H54 (cell line): ENCODE data around the gene ESR2.

Source experiments
- DNase-seq: peaks from one replicate; pipeline ENCODE4 v3.0.0; 2011; ENCODE audit warnings: low spot score, mixed read lengths; ENCODE audit not compliant: insufficient read length
- FAIRE-seq: peaks from 3 replicates; lab custom pipeline; 2011; peaks lifted over from hg19 to GRCh38; lab: Jason Lieb, UNC
- POLR2A ChIP-seq: IDR thresholded peaks from 2 replicates; pipeline ENCODE4 v1.6.1; 2011; ENCODE audit warnings: low read depth, mild to moderate bottlenecking, low read length

Gene ESR2

DNA sequence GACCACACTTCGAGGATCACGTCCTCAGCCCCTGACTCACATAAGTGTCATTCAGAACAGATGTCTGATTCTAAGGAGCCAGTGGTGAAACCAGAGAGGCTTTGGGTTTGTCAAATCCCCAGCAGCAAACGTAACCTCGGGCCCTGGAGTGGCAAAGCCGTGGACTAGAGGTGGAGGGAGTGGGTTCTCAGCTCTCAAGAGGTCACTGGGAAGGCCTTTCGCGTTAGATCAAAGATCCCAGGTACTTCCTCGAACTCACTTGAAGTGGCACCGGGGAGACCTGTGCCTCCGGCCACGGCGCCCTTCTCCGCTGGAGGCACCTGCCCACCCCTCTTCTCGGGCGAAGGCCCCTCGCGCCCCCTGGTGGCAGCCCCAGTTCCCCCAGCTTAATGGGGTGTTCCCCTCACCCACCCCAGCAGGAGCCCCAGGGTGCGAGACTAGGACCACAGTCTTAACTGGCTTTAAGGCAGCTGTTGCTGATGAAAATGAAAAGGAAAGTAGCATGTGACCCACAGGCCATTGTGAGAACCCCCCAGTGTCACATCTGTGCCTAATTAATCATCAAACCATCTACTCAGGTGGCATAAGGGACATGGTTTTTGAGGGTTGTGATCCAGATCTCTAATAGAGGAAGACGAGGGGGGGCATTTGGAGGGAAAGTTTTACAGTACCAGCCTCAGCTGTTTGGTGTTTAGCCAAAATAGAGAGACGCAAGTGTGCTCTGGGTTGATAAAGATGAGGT, 672 bp upstream of the ESR2 start:
- TF ChIP-seq POLR2A: no peak
- DNase-seq: peak; percentile 63
- FAIRE-seq: peak; percentile 38

GRCh38 chr14:64292197-64292596, 2.0 kb downstream of the ESR2 start:
- DNase-seq (no peak), FAIRE-seq (no peak)
- no peak for TF ChIP-seq POLR2A

DNA sequence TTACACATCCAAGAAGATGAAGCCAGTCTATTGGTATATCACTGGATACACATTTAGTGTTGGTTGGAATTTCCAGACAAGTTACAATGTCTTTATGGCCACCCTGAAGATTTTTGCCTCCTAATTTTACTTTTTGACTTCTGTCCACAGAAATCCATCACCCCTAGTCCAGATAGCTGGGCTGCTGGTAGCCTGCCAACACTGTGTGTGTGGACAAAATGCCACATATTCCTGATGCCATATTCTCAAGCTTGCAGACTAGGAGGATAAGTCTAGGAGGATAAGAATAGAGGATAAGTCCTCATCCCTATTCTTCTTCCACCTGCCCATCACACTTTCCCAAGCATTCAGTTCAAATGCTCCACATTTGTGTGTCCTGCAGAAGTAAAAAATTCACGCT, 4.6 kb downstream of the ESR2 start:
- no peak for DNase-seq
- TF ChIP-seq POLR2A: no peak
- FAIRE-seq: peak; percentile 27

GRCh38 chr14:64281805-64282204, 12.4 kb downstream of the ESR2 start:
- no peak for FAIRE-seq

GRCh38 chr14:64279704-64280668, 14.2 kb downstream of the ESR2 start:
- no peak for TF ChIP-seq POLR2A
- FAIRE-seq: no peak
- DNase-seq: no peak

More at GRCh38 chr14:64281805-64282204, 12.4 kb downstream of the ESR2 start:
- DNase-seq: no peak
- no peak for TF ChIP-seq POLR2A

DNA sequence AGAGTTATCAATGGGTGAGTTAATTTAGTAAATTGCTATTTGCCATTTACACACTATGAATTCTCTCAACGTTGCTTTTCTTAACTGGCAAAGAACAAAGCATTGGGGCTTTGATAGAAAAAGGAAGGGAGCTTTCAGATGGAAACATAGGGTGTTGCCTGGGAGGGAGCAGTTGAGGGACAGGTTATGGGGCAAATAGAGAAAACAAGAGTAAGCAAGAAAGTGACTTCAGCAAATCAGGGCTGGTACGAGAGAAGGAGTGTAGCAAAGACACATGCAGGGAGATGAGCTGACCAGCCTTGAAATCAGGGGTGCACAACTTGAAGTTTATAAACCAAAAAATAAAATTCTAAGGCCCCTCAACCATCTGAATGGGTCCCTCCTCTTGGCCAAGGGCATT, 15.7 kb downstream of the ESR2 start:
- no peak for TF ChIP-seq POLR2A
- FAIRE-seq (no peak), DNase-seq (no peak)

- DNase-seq (no peak), FAIRE-seq (no peak)
- TF ChIP-seq POLR2A: no peak
These were observed 22.2 kb downstream of the ESR2 start for GRCh38 chr14:64272019-64272418.

DNA sequence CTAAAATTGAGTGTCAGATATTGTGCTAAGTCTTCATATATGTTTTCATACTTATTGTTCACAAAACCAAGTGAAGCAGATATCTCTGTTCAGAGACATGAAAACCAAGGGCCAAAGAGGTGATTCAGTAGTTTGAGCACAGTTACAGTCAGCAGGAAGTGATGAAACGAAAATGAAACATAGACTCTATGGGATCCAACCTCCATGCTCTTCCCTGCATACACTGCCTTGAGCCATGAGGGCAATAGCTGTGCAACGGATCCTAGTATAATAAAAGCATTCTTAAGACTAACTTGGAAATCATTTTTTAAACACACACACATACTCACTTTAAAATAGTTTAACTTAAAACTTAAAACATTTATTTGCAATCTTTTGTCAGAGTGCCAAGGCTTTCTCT, 27.9 kb downstream of the ESR2 start:
- no peak for TF ChIP-seq POLR2A
- DNase-seq (peak; percentile 33), FAIRE-seq (peak; percentile 97)

DNA sequence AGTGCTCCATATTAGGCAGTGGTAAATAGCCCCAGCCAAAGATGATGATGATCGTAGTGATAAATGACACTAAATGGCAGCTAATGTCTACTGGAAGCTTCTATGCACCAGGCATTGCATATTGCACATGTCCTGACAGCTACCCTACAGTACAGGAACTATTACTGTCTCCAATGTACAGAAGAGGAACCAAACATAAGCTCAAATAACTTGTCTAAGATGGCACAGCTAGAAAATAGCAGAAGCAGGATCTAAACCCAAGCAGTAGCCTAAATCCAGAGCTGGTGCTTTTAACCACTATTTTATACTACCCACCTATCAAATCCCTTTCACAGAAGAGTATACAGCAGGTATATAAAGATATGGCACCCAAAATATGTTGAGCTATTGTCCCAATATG, 28.9 kb downstream of the ESR2 start:
- TF ChIP-seq POLR2A: no peak
- FAIRE-seq (no peak), DNase-seq (no peak)

- FAIRE-seq (no peak), DNase-seq (no peak)
- no peak for TF ChIP-seq POLR2A
These were observed 33.8 kb downstream of the ESR2 start for GRCh38 chr14:64260418-64260817.

DNA sequence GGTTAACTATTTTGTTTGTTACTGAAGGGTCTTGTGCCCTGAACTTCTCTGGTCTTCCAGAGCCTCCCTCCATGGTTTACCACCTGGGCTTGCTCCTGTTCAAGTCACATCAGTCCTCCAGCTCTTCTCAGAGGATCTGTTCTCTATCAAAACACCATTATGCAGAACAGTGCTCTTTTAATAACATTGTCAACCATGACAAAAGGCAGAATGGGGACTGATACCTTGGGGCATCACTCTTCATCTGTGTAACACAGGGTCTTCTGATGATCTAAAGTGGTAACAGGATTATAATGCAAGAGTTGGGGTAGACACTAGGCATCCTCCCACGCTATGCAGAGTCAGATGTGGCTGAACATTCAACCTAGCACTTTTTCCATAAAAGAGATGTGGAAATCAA, 38.4 kb downstream of the ESR2 start:
- no peak for TF ChIP-seq POLR2A
- DNase-seq (no peak), FAIRE-seq (no peak)

DNA sequence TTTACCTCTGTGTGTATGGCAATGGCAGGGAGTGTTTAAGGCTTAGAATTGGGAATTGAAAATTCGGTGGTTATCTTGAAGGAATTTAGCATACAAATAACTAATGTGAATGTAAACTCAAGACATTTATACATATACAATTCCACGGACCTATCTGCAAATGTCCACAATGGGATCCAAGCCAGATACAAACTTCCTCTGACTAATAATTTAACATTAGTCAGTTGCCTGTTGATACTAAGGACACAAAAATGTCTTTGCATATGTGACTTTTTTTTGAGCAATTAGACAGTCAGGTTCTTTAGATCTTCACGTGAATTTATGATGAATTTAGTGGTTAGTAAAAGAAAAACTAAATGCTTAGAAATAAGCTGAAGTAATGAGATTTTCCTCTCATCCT, 40.5 kb downstream of the ESR2 start:
- no peak for TF ChIP-seq POLR2A
- DNase-seq (no peak), FAIRE-seq (peak; percentile 93)

DNA sequence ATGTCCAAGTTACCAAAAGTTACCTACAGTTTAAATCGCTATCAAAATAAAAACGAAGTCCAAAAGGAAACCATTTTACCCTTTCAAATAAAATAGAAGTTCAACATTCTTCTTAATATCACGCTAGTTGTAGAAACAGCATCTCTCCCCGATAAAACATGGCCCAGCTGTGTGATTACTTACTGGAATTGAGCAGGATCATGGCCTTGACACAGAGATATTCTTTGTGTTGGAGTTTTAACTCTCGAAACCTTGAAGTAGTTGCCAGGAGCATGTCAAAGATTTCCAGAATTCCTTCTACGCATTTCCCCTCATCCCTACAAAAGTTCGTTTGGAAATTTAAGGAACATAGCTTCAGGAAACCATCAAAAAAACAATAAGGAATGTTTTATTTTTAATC, 44.8 kb downstream of the ESR2 start:
- no peak for DNase-seq
- no peak for FAIRE-seq
- TF ChIP-seq POLR2A: no peak

DNA sequence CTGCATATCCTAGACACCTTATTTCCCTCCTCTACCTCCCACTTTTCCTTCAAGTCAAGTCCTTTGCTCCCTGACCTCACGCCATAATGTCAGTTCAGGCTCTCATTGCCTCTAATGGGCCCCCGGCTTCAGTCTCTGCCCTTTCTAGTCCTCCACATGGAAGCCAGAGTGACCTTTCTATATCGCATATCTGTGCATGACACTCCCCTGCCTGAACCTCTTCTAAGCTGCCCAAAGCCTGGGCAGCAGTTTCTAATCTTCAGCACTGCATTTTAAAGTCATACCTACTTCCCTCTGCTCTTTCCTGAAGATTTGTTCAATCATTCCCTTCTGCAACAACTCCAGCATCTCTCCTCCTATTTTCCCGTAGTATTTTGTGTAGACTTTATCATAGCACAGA, 45.5 kb downstream of the ESR2 start:
- TF ChIP-seq POLR2A: no peak
- DNase-seq (no peak), FAIRE-seq (no peak)
